Activated CD8-positive, alpha-beta memory T cell treated with anti-CD3 and anti-CD28 coated beads, Interleukin-2, amount 50 U/mL, for 1 hour (primary cell): ENCODE data around the gene GCC1.

Source experiments
- DNase-seq: peaks from one replicate; pipeline ENCODE4 v3.0.0-alpha.2; 2020; ENCODE audit errors: extremely low read depth

GCC1 gene

GRCh38 chr7:127536741-127537140 lies 48.7 kb downstream of the GCC1 start:
- no peak for DNase-seq

GRCh38 chr7:127536394-127536691 lies 49.1 kb downstream of the GCC1 start:
- no peak for DNase-seq

- no peak for DNase-seq
These were observed 49.6 kb downstream of the GCC1 start for GRCh38 chr7:127535546-127536393.

- DNase-seq: no peak
These were observed 50.8 kb downstream of the GCC1 start for GRCh38 chr7:127534636-127535035.

GRCh38 chr7:127532736-127533135 lies 52.7 kb downstream of the GCC1 start:
- no peak for DNase-seq

- no peak for DNase-seq
These were observed 53.2 kb downstream of the GCC1 start for GRCh38 chr7:127532151-127532550.
